Umbilical cord (tissue), 2 donors: ENCODE data around the gene ENTREP3. TPM values are rescaled to one million over a fixed set of nuclear protein-coding genes. Genes with fewer than 3 reads are reported as not detected.

Experiments
- DNase-seq: peaks from one replicate; pipeline ENCODE4 v3.0.0-alpha.2; 2015; ENCODE audit warnings: low spot score
- total RNA-seq: library from RNA; depleted of rRNA; stranded (reverse); fragments of >200 nt; gene quantifications from one replicate; pipeline ENCODE4 v1.2.3, GENCODE V29; 2014; ENCODE audit warnings: low replicate concordance; ENCODE audit not compliant: insufficient read depth

The ENTREP3 gene
- total RNA-seq, 1 donor from 2014 or later = 1.2 TPM

DNA sequence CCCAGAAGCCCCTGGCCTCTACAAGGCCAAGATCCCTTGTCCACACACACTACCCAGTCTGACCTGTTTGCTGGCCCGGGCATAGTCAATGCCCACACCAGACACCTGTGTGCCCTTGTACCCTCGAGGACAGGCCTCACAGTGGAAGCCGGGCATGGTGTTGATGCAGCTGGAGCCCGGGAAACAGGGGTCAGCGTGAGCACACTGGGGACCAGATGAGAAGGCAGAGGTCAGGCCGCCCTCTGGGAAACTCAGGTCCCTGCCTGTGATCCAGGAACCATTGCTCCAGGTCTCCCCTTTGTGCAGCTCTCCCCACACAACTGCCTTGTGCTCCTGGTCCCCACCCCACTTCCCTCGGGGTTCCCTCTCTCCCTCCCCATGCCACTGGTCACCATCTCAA lies 53.1 kb downstream of the ENTREP3 start:
- DNase-seq = no peak

DNA sequence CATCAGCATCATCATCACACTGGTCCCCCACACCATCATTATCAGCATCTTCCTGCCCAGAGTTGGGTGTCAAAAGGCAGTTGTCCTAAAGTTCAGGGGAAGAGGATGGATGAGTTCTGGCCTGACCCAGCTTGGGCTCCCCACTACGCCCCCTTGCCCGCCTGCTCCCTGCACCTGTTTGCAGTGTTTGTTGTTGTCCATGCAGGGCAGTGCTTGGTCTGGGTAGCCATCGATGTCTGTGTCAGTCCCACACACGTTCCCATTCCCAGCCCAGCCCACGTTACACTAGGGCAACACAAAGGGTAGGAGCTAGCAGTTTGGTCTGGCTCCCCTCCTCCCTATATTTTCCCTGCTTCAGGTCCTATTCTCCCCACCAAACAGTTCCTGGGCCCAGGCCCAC lies 54.4 kb downstream of the ENTREP3 start:
- DNase-seq = no peak

DNA sequence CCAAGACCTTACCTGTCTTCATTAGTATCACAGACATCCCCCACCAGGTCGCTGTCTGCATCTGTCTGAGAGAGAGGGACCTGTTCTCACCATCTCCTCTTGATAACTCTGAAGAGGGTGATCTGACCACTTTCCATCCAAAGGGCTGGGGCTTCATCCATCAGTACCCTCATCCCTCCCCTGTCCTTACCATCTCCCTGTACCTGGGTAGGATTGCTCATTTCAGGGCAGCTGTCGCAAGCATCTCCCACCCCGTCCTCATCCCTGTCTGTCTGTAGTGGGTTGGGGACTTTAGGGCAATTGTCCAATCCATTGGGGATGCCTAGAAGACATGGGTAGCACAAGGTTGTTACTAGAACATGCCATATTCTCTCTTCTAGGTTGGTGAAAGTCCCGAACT lies 55.5 kb downstream of the ENTREP3 start:
- DNase-seq = no peak

DNA sequence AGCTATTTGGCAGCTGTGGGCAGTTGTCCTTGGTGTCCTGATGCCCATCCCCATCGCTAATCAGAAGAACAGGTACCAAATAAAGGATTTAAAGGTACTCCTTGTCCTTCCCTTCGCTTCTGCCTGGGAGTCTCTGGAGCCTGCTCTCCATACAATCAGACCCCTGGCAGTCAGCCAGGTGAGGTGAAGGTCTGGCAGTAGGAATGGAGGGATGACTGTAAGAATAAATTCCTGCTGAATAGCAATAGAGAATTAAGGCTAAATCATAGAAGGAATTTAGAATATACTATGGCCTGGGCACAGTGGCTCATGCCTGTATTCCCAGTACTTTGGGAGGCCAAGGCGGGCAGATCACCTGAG lies 56.8 kb downstream of the ENTREP3 start:
- DNase-seq = no peak

DNA sequence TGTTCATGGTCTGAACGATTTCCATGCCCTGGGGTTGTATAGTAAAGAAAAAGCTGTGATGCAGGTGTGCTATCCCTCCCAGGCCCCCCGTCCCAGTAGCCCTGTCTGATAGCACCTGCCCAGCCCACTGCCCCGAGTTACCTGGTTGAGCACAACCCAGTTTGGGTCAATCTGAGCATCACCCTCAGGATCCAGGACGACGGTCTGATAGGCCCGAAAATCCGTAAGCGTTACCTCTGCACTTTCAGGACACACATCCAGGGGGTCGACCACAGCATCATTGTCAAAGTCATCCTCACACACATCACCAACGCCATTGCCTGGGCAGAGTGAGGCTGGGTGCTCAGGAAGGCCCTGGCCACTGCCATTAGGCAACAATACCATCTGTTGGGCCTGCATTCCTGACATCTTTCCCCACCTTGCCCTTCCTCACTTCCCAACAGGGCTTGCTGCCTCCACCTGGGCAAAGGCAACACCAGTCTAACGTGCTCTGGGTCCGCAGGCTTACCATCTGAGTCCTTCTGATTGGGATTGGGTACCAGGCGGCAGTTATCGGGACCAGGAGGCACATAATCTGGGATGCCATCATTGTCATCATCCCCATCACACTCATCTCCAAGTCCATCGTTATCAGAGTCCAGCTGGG lies 57.3 kb downstream of the ENTREP3 start:
- no peak for DNase-seq

Other genes with a start within 250 kb of the ENTREP3 start
- not detected for gene DCST2, start 221.7 kb downstream of the ENTREP3 start, total RNA-seq
- gene DCST1, start 221.7 kb downstream of the ENTREP3 start, total RNA-seq = not detected
- gene ADAM15, start 204.2 kb downstream of the ENTREP3 start, total RNA-seq = 35.6 TPM
- 9.9 TPM for gene EFNA4, start 191.7 kb downstream of the ENTREP3 start, total RNA-seq
- 0.72 TPM for gene EFNA3, start 176.6 kb downstream of the ENTREP3 start, total RNA-seq
- 3.1 TPM for gene EFNA1, start 127.6 kb downstream of the ENTREP3 start, total RNA-seq
- 22.9 TPM for gene SLC50A1, start 119.6 kb downstream of the ENTREP3 start, total RNA-seq
- gene DPM3, start 115.0 kb downstream of the ENTREP3 start, total RNA-seq = not detected
- gene KRTCAP2, start 82.2 kb downstream of the ENTREP3 start, total RNA-seq = 45.5 TPM
- 1.9 TPM for gene TRIM46, start 81.6 kb downstream of the ENTREP3 start, total RNA-seq
- gene THBS3, start 47.6 kb downstream of the ENTREP3 start, total RNA-seq = 58.3 TPM
- gene MTX1, start 46.8 kb downstream of the ENTREP3 start, total RNA-seq = 17.3 TPM
- 12.3 TPM for gene SCAMP3, start 6.9 kb upstream of the ENTREP3 start, total RNA-seq
- 31.8 TPM for gene CLK2, start 18.0 kb upstream of the ENTREP3 start, total RNA-seq
- 5.1 TPM for gene HCN3, start 22.0 kb upstream of the ENTREP3 start, total RNA-seq
- not detected for gene PKLR, start 46.0 kb upstream of the ENTREP3 start, total RNA-seq
- gene FDPS, start 53.4 kb upstream of the ENTREP3 start, total RNA-seq = 46.9 TPM
- 17.1 TPM for gene RUSC1, start 65.4 kb upstream of the ENTREP3 start, total RNA-seq